CD4-positive, alpha-beta T cell treated with Interferon alpha-2 for 1 hour (primary cell): ENCODE measurements around the gene SIL1.
"Not testable (repeated sequence)": the region's sequence is repeated elsewhere in the genome, so short reads cannot be mapped to it uniquely, and the experiment has no call there.

Experiments used
- DNase-seq, 2 donors: peaks; one replicate each; pipeline ENCODE4 v3.0.0-alpha.2; 2020 to 2022

The SIL1 gene

DNA sequence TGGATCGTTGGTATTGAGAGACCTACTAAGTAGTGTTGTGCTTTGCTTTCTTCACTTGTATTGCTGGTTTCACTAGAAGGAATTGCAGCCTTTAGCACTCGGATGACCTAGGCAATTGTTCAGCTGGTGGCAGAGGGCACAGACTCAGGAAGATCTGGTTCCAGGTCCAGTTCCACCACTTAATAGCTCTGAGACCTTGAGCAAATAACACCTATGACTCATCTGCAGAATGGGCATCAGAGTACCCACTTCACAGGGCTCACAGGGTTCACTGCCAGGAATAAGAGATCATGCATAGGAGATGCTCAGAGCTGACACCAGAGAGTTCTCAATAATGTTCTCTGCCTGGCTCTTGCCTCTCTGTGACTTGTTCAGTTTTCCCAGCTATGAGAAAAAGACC is 133.6 kb downstream of the SIL1 start:
- no peak for DNase-seq

DNA sequence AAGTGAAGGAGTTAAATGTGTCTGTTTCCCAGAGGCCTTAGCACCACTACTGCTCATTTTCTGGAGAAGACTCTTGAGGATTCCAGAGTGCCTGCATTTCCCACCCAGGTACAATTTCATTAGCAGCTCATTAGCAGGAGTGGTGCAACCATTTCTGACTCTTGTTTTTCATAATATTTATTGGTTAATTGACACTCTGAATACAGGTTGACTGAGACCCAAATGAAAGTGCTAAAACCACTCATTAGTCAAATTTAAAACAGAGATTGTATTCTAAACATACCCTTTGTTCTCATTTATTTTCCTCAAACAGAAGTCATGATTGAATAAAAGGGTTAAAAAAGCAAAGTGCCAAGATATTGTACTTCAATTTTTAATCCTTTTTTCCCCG is 134.5 kb downstream of the SIL1 start:
- no peak for DNase-seq

DNA sequence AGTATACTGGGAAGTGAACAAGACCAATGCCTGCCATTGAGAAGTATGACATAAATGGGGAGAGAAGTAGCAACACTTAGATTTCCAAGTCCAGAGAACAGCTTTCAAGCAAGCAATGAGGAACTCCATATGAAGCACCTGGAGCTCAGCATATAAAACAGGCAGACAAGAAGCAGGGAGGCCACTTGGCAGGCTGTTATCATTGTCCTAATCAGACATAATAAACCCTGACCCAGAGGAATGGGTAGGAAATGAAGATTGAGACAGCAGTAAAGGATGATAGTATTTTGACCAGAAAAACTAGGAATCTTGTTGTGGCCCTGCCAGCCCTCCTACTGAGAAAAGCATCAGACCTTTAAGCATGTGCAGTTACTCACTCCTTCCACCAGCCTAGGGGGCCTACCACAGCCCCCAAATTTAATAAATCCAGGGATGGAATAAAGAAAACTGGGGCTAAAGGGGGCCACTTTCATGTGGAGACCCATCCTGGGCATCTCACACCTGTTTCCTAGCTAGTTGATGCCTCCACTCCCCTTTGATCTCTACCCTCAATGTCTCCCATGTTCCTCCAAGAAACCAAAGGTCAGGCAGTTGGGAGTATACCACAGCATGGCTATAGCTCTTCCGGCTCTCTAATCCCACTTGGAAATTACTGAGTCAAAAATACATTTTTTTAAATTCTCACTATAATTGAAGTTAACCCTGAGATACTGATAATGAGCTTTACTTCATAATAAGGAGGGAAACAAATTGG is 135.1 kb downstream of the SIL1 start:
- DNase-seq, result no peak

- DNase-seq, result no peak
Observed at GRCh38 chr5:139061856-139062255, 136.3 kb downstream of the SIL1 start.

- DNase-seq, result no peak
Observed at GRCh38 chr5:139061274-139061673, 136.9 kb downstream of the SIL1 start.

DNA sequence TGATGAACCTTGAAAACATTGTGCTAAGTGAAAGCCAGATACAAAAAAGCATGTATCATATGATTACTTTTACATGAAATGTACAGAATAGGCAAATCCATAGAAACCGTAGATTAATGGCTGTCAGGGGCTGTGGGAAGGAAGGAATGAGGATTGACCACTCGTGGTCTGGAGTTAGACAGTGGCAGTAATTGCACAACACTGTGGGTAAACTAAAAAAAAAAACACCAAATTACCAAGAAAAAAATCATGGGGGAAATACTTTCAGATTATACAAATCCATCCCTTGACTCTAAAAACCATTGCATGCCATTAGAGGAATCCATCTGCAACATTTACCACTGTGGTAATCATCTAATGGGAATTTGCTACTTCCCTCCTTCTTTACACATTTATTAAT is 140.0 kb downstream of the SIL1 start:
- DNase-seq, result no peak

- not testable (repeated sequence) for DNase-seq
Observed at GRCh38 chr5:139057045-139057939, 140.9 kb downstream of the SIL1 start.

- DNase-seq, result no peak
Observed at GRCh38 chr5:139052975-139053374, 145.2 kb downstream of the SIL1 start.

DNA sequence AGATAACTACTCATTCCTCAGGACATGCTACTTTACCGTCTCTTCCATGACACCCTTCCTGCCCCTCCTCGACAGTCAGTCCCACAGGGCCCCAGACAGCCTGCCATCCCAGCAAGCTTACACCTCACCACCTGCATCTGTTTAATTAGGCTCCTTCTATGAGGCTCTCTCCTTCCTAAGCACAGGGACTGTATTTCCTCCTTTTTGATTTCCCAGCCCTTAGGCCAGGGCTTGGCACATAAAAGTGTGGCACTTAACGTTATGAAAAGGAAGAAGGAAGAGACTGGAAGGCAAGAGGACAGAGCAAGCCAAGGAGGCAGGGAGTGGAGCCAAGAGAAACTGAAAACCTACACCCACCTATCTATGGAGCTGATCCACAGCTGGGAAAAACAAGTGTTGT is 146.8 kb downstream of the SIL1 start:
- DNase-seq, result no peak

DNA sequence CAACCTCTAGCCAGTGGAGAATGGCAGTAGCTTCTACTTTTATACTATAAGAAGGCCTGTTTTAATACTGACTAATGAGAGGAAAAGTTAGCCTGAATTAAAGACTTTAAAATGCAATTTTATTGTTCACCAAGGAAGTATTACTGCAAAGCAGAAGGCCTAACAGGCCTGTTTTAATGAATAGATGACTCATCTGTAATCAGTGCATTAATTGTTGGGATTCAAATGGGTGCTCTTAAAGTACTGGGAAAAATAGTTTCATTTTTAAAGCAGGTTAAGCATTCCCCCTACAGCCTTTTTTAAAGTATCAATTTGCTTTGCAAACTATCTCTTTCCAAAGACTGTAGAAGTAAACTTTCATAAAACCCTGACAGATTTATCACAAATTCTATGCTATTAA is 147.7 kb downstream of the SIL1 start:
- DNase-seq, result no peak

- DNase-seq, result no peak
Observed at GRCh38 chr5:139049780-139050179, 148.4 kb downstream of the SIL1 start.

DNA sequence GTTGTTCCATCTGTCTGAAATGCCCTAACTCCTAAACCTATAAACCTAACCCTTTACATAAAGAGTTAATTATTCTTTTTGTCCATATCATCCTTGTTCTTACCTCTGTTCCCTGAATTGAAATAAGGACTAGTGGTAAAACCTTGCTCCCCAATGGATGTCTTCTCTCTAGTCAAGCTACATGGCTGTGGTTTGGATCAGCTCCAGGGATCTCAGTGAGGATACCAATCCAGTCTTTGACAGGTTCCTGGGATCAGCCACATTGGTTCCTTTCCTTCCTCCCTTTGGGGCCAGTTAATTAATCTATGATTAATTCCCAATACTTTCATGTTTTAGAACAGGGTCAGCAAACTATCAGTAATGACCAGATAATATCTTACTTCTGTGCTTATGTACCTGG is 151.6 kb downstream of the SIL1 start:
- DNase-seq, result no peak

DNA sequence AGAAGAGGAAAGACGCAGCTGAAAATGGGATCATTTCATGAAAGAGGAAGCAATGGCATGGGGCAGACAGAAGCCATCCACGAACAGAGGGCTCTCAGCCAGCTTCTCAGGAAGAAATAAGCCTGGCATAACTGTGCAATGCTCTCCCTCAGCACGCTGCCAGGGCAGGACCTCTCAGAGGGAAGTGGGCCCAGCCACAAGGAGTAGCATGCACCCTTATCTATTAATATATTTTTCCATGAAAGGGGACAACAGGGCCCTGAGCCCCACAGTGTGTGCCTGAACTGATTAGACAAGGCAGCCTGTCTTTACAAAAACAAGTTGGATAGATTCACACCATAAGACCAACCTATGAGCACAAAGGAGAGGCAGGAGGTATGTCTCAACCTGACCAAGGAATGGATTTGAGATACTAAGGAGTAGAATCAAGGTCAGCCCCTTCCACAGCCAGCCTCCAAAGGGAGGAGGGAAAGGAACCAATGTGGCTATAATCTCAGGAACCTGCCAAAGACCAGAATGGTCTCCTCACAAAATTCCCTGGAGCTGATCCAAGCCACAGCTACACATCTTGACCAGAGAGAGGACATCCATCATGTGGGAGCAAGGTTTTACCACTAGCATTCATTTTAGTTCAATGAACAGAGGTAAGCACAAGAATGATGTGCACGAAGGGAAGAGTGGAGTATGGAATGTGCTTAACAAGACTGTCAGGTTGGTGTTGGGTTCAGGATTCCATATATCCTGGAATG is 154.8 kb downstream of the SIL1 start:
- DNase-seq, result no peak

DNA sequence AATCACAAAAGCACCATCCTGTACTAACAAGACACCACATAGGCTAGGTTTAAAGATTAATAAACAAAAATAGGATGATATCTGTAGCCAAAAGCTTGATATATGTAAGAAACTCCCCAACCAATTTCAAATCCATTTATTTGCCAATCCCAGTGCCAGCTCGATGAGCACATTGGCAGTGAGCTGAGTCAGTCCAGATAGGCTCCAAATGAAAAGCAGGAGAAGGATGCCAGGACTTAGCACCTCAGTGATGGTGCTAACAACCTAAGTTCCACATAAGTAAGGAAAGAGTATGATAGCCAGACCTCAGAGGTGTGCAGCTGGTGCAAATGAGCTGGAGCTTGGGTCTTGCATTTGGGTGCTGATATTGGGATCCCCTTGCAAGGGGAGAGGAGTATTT is 158.1 kb downstream of the SIL1 start:
- no peak for DNase-seq

DNA sequence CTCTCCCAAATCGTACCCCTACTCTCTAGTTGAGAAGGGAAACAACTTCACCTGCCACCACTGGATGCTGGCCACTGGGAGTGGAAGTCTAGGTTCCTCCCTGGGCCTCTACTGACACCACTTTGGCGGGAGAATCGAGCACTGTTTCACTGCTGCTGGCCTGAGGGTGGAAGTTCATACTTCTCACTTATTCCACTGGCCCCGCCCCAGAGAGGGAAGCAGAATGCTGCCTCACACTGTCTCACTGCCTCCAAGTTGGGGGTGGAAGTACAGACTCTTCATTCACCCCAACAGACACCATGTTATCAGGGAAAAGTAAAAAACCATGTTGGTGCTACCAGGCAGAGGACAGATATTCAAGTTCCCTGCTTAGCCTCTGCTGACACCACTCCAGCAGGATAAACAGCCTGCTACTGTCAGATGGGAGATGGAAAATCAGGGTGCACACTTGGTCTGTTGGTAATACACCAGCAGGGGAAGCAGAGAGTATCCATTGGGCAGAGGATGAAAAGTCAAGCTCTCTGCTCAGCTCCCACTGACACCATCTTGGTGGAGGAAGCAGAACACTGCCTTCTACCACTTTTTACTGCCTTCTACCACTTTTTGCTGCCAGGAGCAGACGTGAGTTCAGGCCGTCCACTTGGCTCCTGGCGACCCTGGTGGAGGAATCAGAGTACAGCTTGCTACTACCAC is 159.4 kb downstream of the SIL1 start:
- no peak for DNase-seq

- DNase-seq, result no peak
Observed at GRCh38 chr5:139037732-139038131, 160.4 kb downstream of the SIL1 start.

GRCh38 chr5:139036332-139036731 is 161.8 kb downstream of the SIL1 start:
- DNase-seq, result not testable (repeated sequence)

DNA sequence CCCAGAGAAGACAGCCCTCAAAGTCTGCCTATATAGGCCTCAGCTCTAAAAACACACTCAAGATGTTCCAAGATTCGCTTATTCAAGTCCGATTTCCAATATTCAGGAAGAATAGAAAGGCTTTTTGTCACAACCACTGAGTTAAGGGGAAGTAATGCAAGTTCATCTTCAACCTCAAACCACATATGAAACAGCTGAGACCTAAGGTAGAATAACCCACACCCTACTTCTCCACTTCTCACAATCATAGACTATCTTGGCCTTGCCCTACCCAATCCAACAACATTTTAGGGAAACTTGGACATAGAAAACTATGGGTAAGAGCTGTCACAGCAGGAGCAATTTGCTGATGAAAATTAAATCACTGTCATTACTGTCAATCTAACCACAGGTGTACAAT is 171.0 kb downstream of the SIL1 start:
- no peak for DNase-seq

- no peak for DNase-seq
Observed at GRCh38 chr5:139025651-139026050, 172.5 kb downstream of the SIL1 start.

DNA sequence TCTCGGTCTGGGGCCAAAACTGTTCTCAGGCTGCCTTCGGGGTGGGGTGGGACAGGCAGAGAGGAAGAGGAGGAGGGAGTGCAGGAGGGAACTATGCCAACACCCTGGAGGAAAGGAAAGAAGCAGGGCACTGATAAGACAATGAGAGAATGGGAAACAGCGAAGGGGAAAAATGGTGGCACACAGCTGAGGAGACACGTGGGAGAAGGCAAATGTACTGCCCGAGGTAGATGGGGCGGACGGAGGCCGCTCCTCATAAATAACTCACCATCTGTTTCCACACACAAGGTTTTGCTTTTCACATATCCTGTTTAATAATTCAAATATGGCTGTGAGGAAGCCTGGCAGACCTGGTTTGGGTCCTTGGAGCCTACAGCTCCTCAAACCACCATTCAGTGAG is 174.9 kb downstream of the SIL1 start:
- no peak for DNase-seq

GRCh38 chr5:139022528-139022927 is 175.6 kb downstream of the SIL1 start:
- DNase-seq, result no peak

DNA sequence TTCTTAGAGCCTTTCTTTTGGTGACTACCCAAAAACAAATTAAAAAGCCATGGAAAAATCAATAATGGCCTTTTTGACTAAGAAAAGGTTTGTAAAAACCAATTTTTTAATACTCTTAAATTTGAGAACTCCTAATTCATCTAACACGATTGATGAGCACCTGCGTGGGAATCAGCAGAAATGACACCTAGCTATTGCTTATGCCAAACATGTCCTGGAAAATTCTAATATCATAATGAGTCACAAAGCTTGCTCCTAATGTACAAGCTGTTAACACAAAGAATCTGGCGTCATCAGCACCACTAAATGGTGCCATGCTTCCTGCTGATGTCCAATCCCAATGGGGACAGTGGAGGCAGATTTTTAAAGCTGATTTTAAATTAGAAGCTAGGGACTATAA is 176.8 kb downstream of the SIL1 start:
- DNase-seq, result no peak

- no peak for DNase-seq
Observed at GRCh38 chr5:139019880-139020279, 178.3 kb downstream of the SIL1 start.
